Anterior cingulate cortex (tissue), 58 donors: Measurements from ENCODE around the gene KHDC3L.
A peak's percentile ranks its signal among the peaks of the same experiment; 100 is the strongest.
"Not testable (repeated sequence)": the region's sequence is repeated elsewhere in the genome, so short reads cannot be mapped to it uniquely, and the experiment has no call there.

Source experiments
- DNase-seq, 58 donors: peaks; one replicate each; lab custom pipeline; 2025; lab: John Stamatoyannopoulos, UW

The KHDC3L gene

GRCh38 chr6:73369157-73369556, 6.7 kb downstream of the KHDC3L start:
- DNase-seq = no peak

GRCh38 chr6:73369563-73369962, 7.1 kb downstream of the KHDC3L start, which contains the start of gene OOEP:
Gene OOEP, minus strand, starts transcription at chr6:73369897. Its CDS starts 105 bp downstream, at chr6:73369792.
- no peak for DNase-seq

GRCh38 chr6:73371984-73372383, 9.5 kb downstream of the KHDC3L start:
- no peak for DNase-seq

- peak in 13 of 58 donors; percentile 3 to 26 (median 13) for DNase-seq
Measured at GRCh38 chr6:73372516-73372915, 10.1 kb downstream of the KHDC3L start.

- no peak for DNase-seq
Measured at GRCh38 chr6:73375216-73375615, 12.8 kb downstream of the KHDC3L start.

- DNase-seq = no peak
Measured at GRCh38 chr6:73377225-73377624, 14.8 kb downstream of the KHDC3L start.

- not testable (repeated sequence) for DNase-seq
Measured at GRCh38 chr6:73381531-73381930, 19.1 kb downstream of the KHDC3L start.

- no peak for DNase-seq
Measured at GRCh38 chr6:73382462-73383113, 20.1 kb downstream of the KHDC3L start.

- DNase-seq = no peak
Measured at GRCh38 chr6:73388433-73388799, 26.0 kb downstream of the KHDC3L start.

- DNase-seq = peak in 34 of 58 donors; percentile 2 to 43 (median 12)
Measured at GRCh38 chr6:73388800-73389512, 26.5 kb downstream of the KHDC3L start.

GRCh38 chr6:73389854-73390253, 27.4 kb downstream of the KHDC3L start:
- no peak for DNase-seq

GRCh38 chr6:73391675-73392074, 29.2 kb downstream of the KHDC3L start:
- DNase-seq = no peak

- DNase-seq = not testable (repeated sequence)
Measured at GRCh38 chr6:73392188-73392587, 29.7 kb downstream of the KHDC3L start.

GRCh38 chr6:73393278-73393677, 30.8 kb downstream of the KHDC3L start:
- DNase-seq = no peak

GRCh38 chr6:73394577-73395354, 32.3 kb downstream of the KHDC3L start, which contains the start of gene DDX43:
Gene DDX43, plus strand, starts transcription at chr6:73394828. Its CDS starts 78 bp downstream, at chr6:73394906.
- DNase-seq = peak in 12 of 58 donors; percentile 1 to 36 (median 6)

- DNase-seq = no peak
Measured at GRCh38 chr6:73395875-73396274, 33.4 kb downstream of the KHDC3L start.

GRCh38 chr6:73400656-73401055, 38.2 kb downstream of the KHDC3L start:
- no peak for DNase-seq

GRCh38 chr6:73409395-73409794, 46.9 kb downstream of the KHDC3L start:
- no peak for DNase-seq

GRCh38 chr6:73413102-73413501, 50.6 kb downstream of the KHDC3L start:
- DNase-seq = no peak
